K562 (cell line): ENCODE results near the gene IRF2. TPM values are rescaled to one million over a fixed set of nuclear protein-coding genes. Genes with fewer than 3 reads are reported as not detected.

Experiments
- BRD4 ChIP-seq: fragments of 200-600 bp; sonication (generic); IDR thresholded peaks from 2 replicates; pipeline ENCODE4 v1.6.1; 2017; ENCODE audit warnings: inconsistent platforms
- CREB3 ChIP-seq: fragments of 450-650 bp; conservative IDR thresholded peaks from 2 replicates; pipeline ENCODE4 v1.6.1; 2016; ENCODE audit warnings: missing genetic modification characterization, low read depth, mild to moderate bottlenecking, missing compliant biosample characterization, moderate library complexity
- FOXA3 ChIP-seq, 2 experiments: fragments of 450-650 bp in 1 of 2; sonication (generic) in 1 of 2; formaldehyde crosslinking; IDR thresholded peaks in 1 of 2; conservative IDR thresholded peaks in 1 of 2; 2 replicates each; pipeline versions ENCODE4 v1.4.0 to v1.8.0; 2020 to 2022; ENCODE audit warnings: mild to moderate bottlenecking in 2 of 2, missing genetic modification reagents in 1 of 2
- GABPA ChIP-seq: fragments of 200-800 bp; sonication (Bioruptor generic); conservative IDR thresholded peaks from 2 replicates; pipeline ENCODE4 v1.6.1; 2016; ENCODE audit warnings: low read depth, missing genetic modification characterization, missing compliant biosample characterization
- L3MBTL2 ChIP-seq: fragments of 450-650 bp; IDR thresholded peaks from 2 replicates; pipeline ENCODE4 v1.6.1; 2016; ENCODE audit warnings: mild to moderate bottlenecking, moderate library complexity
- PHF8 ChIP-seq: fragments of 200-600 bp; sonication (generic); IDR thresholded peaks from 2 replicates; pipeline ENCODE4 v1.6.1; 2012; ENCODE audit warnings: mixed run types, mild to moderate bottlenecking, inconsistent platforms, low read length, moderate library complexity, borderline replicate concordance
- PRDM10 ChIP-seq: fragments of 450-650 bp; IDR thresholded peaks from 2 replicates; pipeline ENCODE4 v1.6.1; 2018; ENCODE audit not compliant: partially characterized antibody
- RBBP5 ChIP-seq: fragments of 200-600 bp; sonication (generic); IDR thresholded peaks from 2 replicates; pipeline ENCODE4 v1.6.1; 2012; ENCODE audit warnings: borderline replicate concordance, mild to moderate bottlenecking, low read length, control low read depth, inconsistent platforms; ENCODE audit not compliant: insufficient read depth, poor library complexity, severe bottlenecking
- SIN3A ChIP-seq, 2 experiments: fragments of 150-350 bp in 1 of 2; IDR thresholded peaks; 2 replicates each; pipeline ENCODE4 v1.6.1; 2011 to 2016; ENCODE audit warnings: borderline replicate concordance in 2 of 2, low read depth in 2 of 2, low read length in 2 of 2, mild to moderate bottlenecking in 2 of 2, moderate library complexity in 2 of 2; ENCODE audit not compliant: control insufficient read depth in 1 of 2
- TAF1 ChIP-seq: IDR thresholded peaks from 2 replicates; pipeline ENCODE4 v1.6.1; 2011; ENCODE audit warnings: mild to moderate bottlenecking, low read length, moderate library complexity; ENCODE audit not compliant: insufficient read depth, control insufficient read depth, severe bottlenecking; ENCODE audit errors: extremely low read depth
- TBP ChIP-seq: optimal IDR thresholded peaks from 2 replicates; pipeline ENCODE3; 2011; ENCODE audit warnings: low read depth, low read length, improper control_type of control experiment
- ZNF263 ChIP-seq: sonication (generic); formaldehyde crosslinking; IDR thresholded peaks from 2 replicates; pipeline ENCODE4 v1.8.0; 2022; ENCODE audit warnings: mild to moderate bottlenecking, missing genetic modification reagents, borderline replicate concordance
- ZNF57 ChIP-seq: fragments of 450-650 bp; formaldehyde crosslinking; IDR thresholded peaks from 2 replicates; pipeline ENCODE4 v1.4.0; 2020; ENCODE audit warnings: mild to moderate bottlenecking, moderate library complexity
- ZNF592 ChIP-seq: fragments of 450-650 bp; IDR thresholded peaks from 2 replicates; pipeline ENCODE4 v1.6.1; 2017; ENCODE audit warnings: antibody characterized with exemption, mild to moderate bottlenecking
- polyA plus RNA-seq, 8 experiments: library from polyadenylated mRNA; depleted of rRNA in 4 of 8; stranded (reverse) in 5 of 8; unstranded in 3 of 8; fragments of >200 nt; fragmentation: Nextera tagmentation in 2 of 8; fragmentation: Illumina TruSeq in 1 of 8; extraction: Ambion mirVana in 2 of 8; extraction: Trizol in 1 of 8; gene quantifications; 2 replicates each; pipeline versions ENCODE4 v1.2.1 to v1.2.3, GENCODE V29; 2011 to 2014; ENCODE audit warnings: inconsistent platforms in 1 of 8, missing spikeins in 1 of 8
- total RNA-seq, 7 experiments: library from RNA; depleted of rRNA in 6 of 7; stranded (reverse); fragments of >200 nt in 6 of 7; fragmentation: Illumina TruSeq in 2 of 7; extraction: Trizol in 2 of 7; gene quantifications; 2 replicates each; pipeline versions ENCODE4 v1.2.1 to v1.2.3, GENCODE V29; 2011 to 2021; ENCODE audit warnings: low replicate concordance in 1 of 7

IRF2 gene
- total and polyA plus RNA-seq, 9 of the 15 experiments (the other 6 are each of a cell fraction or from before 2014, with no cell fraction given), result 7.1 to 17.1 (median 11.3) TPM

GRCh38 chr4:184347251-184348239 is 126.8 kb downstream of the IRF2 start (continued):
- TF ChIP-seq PRDM10 (peak; percentile 36), RBBP5 (peak; percentile 27), SIN3A (IDR thresholded peaks at IDR 0.05; ENCODE audit: borderline replicate concordance in 2 of 2, control insufficient read depth in 1 of 2, low read depth in 2 of 2, low read length in 2 of 2) (no peak), BRD4 (no peak), ZNF592 (peak; percentile 69; the same call in 1 of the 2 replicates), FOXA3 (CRISPR knock-in tag; conservative IDR thresholded peaks at IDR 0.05 in 1 of 2, IDR thresholded peaks at IDR 0.05 in 1 of 2) (no peak), L3MBTL2 (peak; percentile 27), TBP (peak; percentile 47), ZNF263 (peak; percentile 74; the same call in 1 of the 2 replicates), CREB3 (tag) (peak; percentile 73; the same call in 1 of the 2 replicates), PHF8 (peak; percentile 46; the same call in 1 of the 2 replicates), GABPA (peak; percentile 11; the same call in 1 of the 2 replicates), TAF1 (peak; percentile 16), ZNF57 (CRISPR knock-in tag) (no peak)
